ENCODE results near the gene PKNOX2.

DNA sequence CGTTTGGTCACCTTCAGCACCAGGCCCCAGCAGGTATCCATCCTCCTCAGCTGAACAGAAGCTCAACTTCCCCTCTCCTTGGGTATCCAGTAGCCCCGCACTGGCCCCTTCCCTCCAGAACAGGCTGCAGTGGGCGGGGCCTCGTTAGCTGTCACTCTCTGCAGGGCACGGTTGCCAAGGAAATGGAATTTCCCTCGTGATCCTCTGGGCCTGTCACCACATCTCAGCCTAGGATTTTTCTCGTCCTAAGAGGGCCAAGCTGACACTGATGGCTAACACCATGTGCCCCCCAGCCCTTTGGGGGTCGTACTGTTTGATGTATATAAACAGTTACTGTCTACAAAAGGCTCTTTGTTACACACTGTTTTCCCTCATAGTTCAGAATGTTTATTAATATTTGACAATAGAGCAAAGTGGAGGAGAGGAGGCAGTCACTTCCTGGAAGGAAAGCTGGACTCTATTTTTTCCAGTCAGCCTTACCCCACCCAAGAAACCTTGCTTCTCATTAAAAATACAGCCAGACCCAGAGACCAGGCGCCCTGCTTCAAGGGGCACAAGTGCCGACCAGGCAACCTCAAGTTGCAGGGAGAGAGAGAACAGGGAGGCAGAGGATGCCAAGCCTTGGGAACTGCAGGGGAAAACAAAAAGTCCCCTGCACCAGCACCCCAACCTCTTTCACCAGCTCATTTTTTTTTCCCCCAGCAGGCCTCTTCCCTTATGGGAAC is 287.0 kb downstream of the PKNOX2 start:
- TF ChIP-seq ETV1 (tag; conservative IDR thresholded peaks at IDR 0.05; ENCODE audit: low read depth) (no peak), FOS (IDR thresholded peaks at IDR 0.05; ENCODE audit: extremely low read depth, insufficient read length) (no peak)
